K562 (cell line): ENCODE measurements around the gene FMOD. TPM values are rescaled to one million over a fixed set of nuclear protein-coding genes. Genes with fewer than 3 reads are reported as not detected.
A peak's percentile ranks its signal among the peaks of the same experiment; 100 is the strongest.

Experiments
- ATAC-seq: fragments of 200-7000 bp; cut with Tn5 transposase; 3 replicates; pipeline ENCODE4 v1.9.1; 2020; ENCODE audit warnings: moderate library complexity
- BruUV-seq: library from RNA; stranded (reverse); fragments of 400-500 nt; replicated peaks from 2 replicates; lab custom pipeline; 2021; lab: Mats Ljungman, UMichigan
- CTCF ChIA-PET: fragments of 300-600 bp; formaldehyde crosslinking; extraction: SDS; loops from one replicate; lab custom pipeline; 2021; ENCODE audit warnings: low intra/inter-chr PET ratio; lab: Yijun Ruan, JAX
- POLR2A ChIA-PET: fragments of 300-600, 350-650 bp; sonication (Branson Sonifier 250); formaldehyde crosslinking; extraction: SDS; loops from one replicate; lab custom pipeline; 2021; ENCODE audit warnings: antibody characterized with exemption, inconsistent platforms; lab: Yijun Ruan, JAX
- DNase-seq, 4 experiments: peaks; one replicate each; pipeline versions ENCODE4 v3.0.0 to v3.0.0-alpha.2; 2011 to 2018; ENCODE audit warnings: low spot score in 3 of 4, mixed read lengths in 3 of 4; ENCODE audit errors: extremely low read depth in 1 of 4
- FAIRE-seq: peaks from 2 replicates; lab custom pipeline; 2011; peaks lifted over from hg19 to GRCh38; lab: Jason Lieb, UNC
- H2AFZ ChIP-seq: 2 replicates; pipeline ENCODE4 v1.6.0; 2011; ENCODE audit warnings: low read depth, low read length, control low read depth, inconsistent platforms
- H3K27ac ChIP-seq: fragments of 200-600 bp; 3 replicates; pipeline ENCODE4 v1.8.0; 2011; ENCODE audit warnings: low read depth, mild to moderate bottlenecking, control low read depth, inconsistent platforms, low read length, moderate library complexity, mixed read lengths; ENCODE audit errors: extremely low read depth
- H3K27me3 ChIP-seq, 2 experiments: fragments of 300-600 bp in 1 of 2; 2 replicates in 1 of 2; 3 replicates in 1 of 2; pipeline versions ENCODE4 v1.6.0 to v1.8.0; 2011; ENCODE audit warnings: inconsistent platforms in 2 of 2, low read length in 2 of 2, mild to moderate bottlenecking in 1 of 2, mixed read lengths in 1 of 2, moderate library complexity in 1 of 2; ENCODE audit not compliant: control insufficient read depth in 2 of 2, insufficient read depth in 2 of 2
- H3K36me3 ChIP-seq: fragments of 300-600 bp; 3 replicates; pipeline ENCODE4 v1.8.0; 2011; ENCODE audit warnings: mild to moderate bottlenecking, low read length, inconsistent platforms; ENCODE audit not compliant: control insufficient read depth, insufficient read depth
- H3K4me1 ChIP-seq, 2 experiments: fragments of 200-600 bp in 1 of 2; replicated peaks in 1 of 2; 2 replicates in 1 of 2; 3 replicates in 1 of 2; pipeline versions ENCODE4 v1.5.1 to v1.8.0; 2011; ENCODE audit warnings: inconsistent platforms in 2 of 2, low read length in 2 of 2, mild to moderate bottlenecking in 1 of 2, mixed read lengths in 1 of 2, moderate library complexity in 1 of 2; ENCODE audit not compliant: control insufficient read depth in 2 of 2, insufficient read depth in 2 of 2
- H3K4me2 ChIP-seq: 2 replicates; pipeline ENCODE4 v1.6.1; 2011; ENCODE audit warnings: low read length, control low read depth, inconsistent platforms, mixed read lengths; ENCODE audit not compliant: insufficient read depth
- H3K4me3 ChIP-seq: fragments of 200-600 bp; sonication (generic), shearing (Covaris generic); 2 replicates; pipeline ENCODE4 v1.5.1; 2016; ENCODE audit warnings: control low read depth, inconsistent platforms
- H3K79me2 ChIP-seq: fragments of 200-600 bp; 3 replicates; pipeline ENCODE4 v1.8.0; 2011; ENCODE audit warnings: low read length, inconsistent platforms; ENCODE audit not compliant: control insufficient read depth, insufficient read depth
- H3K9ac ChIP-seq, 2 experiments: 2 replicates each; pipeline versions ENCODE4 v1.6.0 to v1.6.1; 2011; ENCODE audit warnings: low read depth in 2 of 2, low read length in 2 of 2, control low read depth in 1 of 2, inconsistent platforms in 1 of 2, mild to moderate bottlenecking in 1 of 2, mixed read lengths in 1 of 2; ENCODE audit not compliant: insufficient read depth in 1 of 2
- H3K9me1 ChIP-seq: one replicate; pipeline ENCODE4 v1.6.0; 2011; ENCODE audit warnings: inconsistent platforms, mild to moderate bottlenecking, low read length, moderate library complexity; ENCODE audit not compliant: control insufficient read depth, insufficient read depth
- H3K9me3 ChIP-seq: replicated peaks from 2 replicates; pipeline ENCODE4 v1.5.1; 2011; ENCODE audit warnings: low read depth, low read length, inconsistent platforms; ENCODE audit not compliant: control insufficient read depth, insufficient read depth
- H4K20me1 ChIP-seq: replicated peaks from 2 replicates; pipeline ENCODE4 v1.6.1; 2011; ENCODE audit warnings: low read length, inconsistent platforms, mixed read lengths; ENCODE audit not compliant: control insufficient read depth, insufficient read depth
- CEBPB ChIP-seq: fragments of 450-650 bp; IDR thresholded peaks from 2 replicates; pipeline ENCODE4 v1.6.1; 2016; ENCODE audit warnings: missing genetic modification characterization, missing compliant biosample characterization
- CEBPG ChIP-seq, 3 experiments: fragments of 200-800 bp in 1 of 3; sonication (Bioruptor generic) in 1 of 3; sonication (generic) in 1 of 3; formaldehyde crosslinking in 1 of 3; IDR thresholded peaks in 2 of 3; conservative IDR thresholded peaks in 1 of 3; 2 replicates each; pipeline versions ENCODE4 v1.6.1 to v1.8.0; 2016 to 2022; ENCODE audit warnings: missing compliant biosample characterization in 2 of 3, missing genetic modification characterization in 2 of 3, mild to moderate bottlenecking in 1 of 3, missing genetic modification reagents in 1 of 3
- FOXK1 ChIP-seq: sonication (generic); formaldehyde crosslinking; IDR thresholded peaks from 2 replicates; pipeline ENCODE4 v1.8.0; 2022; ENCODE audit warnings: missing genetic modification reagents, mild to moderate bottlenecking, borderline replicate concordance
- GTF2A2 ChIP-seq: IDR thresholded peaks from 2 replicates; pipeline ENCODE4 v1.6.1; 2016; ENCODE audit warnings: mild to moderate bottlenecking, missing genetic modification characterization, missing compliant biosample characterization
- SETDB1 ChIP-seq: IDR thresholded peaks from one replicate; pipeline ENCODE4 v1.6.1; 2012; ENCODE audit warnings: low read length, control low read depth, inconsistent platforms
- SMARCE1 ChIP-seq: fragments of 450-650 bp; IDR thresholded peaks from 2 replicates; pipeline ENCODE4 v1.7.1; 2016; ENCODE audit warnings: mild to moderate bottlenecking
- SNRNP70 ChIP-seq: fragments of 200-400 bp; formaldehyde crosslinking; optimal IDR thresholded peaks from 2 replicates; pipeline ENCODE3; 2017; ENCODE audit warnings: low read depth, low read length
- TCF15 ChIP-seq: fragments of 250-450 bp; sonication (Bioruptor Pico); IDR thresholded peaks from 2 replicates; pipeline ENCODE4 v1.8.0; 2022; ENCODE audit warnings: moderate library complexity, mild to moderate bottlenecking, inconsistent platforms
- UBTF ChIP-seq, 2 experiments: IDR thresholded peaks; 2 replicates each; pipeline ENCODE4 v1.6.1; 2012; ENCODE audit warnings: improper control_type of control experiment in 2 of 2, low read depth in 2 of 2, low read length in 2 of 2, borderline replicate concordance in 1 of 2
- ZKSCAN8 ChIP-seq: fragments of 200-800 bp; sonication (Bioruptor generic); IDR thresholded peaks from 2 replicates; pipeline ENCODE4 v1.6.1; 2016; ENCODE audit warnings: missing genetic modification characterization, missing compliant biosample characterization
- ZNF518B ChIP-seq: fragments of 250-450 bp; sonication (Bioruptor Pico); IDR thresholded peaks from 2 replicates; pipeline ENCODE4 v1.5.0; 2021; ENCODE audit warnings: mild to moderate bottlenecking, moderate library complexity
- ZNF584 ChIP-seq: fragments of 200-800 bp; sonication (Bioruptor generic); IDR thresholded peaks from 2 replicates; pipeline ENCODE4 v1.6.1; 2016; ENCODE audit warnings: low read depth, mild to moderate bottlenecking, missing genetic modification characterization, missing compliant biosample characterization
- ZNF696 ChIP-seq: fragments of 250-450 bp; sonication (Bioruptor Pico); conservative IDR thresholded peaks from 2 replicates; pipeline ENCODE4 v1.4.0; 2020; ENCODE audit warnings: mild to moderate bottlenecking, moderate library complexity
- ZNF766 ChIP-seq: fragments of 200-800 bp; sonication (Bioruptor generic); conservative IDR thresholded peaks from 2 replicates; pipeline ENCODE4 v1.6.1; 2016; ENCODE audit warnings: missing genetic modification characterization, missing compliant biosample characterization
- WGBS: fragments of 100-300 bp; shearing (Covaris generic); methylation state at CpG from one replicate; pipeline ENCODE4 v1.1.6; 2016; ENCODE audit warnings: low coverage, mixed read lengths; ENCODE audit not compliant: insufficient coverage; ENCODE audit errors: missing lambda C conversion rate; 5-methylcytosine and 5-hydroxymethylcytosine counted together
- in situ Hi-C: fragments of 300-500 bp; cut with MboI; formaldehyde crosslinking; loops from 4 replicates; pipeline ENCODE4 v1.15.0; 2018; ENCODE audit warnings: inconsistent platforms, mixed read lengths
- intact Hi-C: fragments of 100-400 bp; cut with micrococcal nuclease; formaldehyde crosslinking; loops from 2 replicates; pipeline ENCODE4 v1.14.2; 2022
- polyA plus RNA-seq, 8 experiments: library from polyadenylated mRNA; depleted of rRNA in 4 of 8; stranded (reverse) in 5 of 8; unstranded in 3 of 8; fragments of >200 nt; fragmentation: Nextera tagmentation in 2 of 8; fragmentation: Illumina TruSeq in 1 of 8; extraction: Ambion mirVana in 2 of 8; extraction: Trizol in 1 of 8; gene quantifications; 2 replicates each; pipeline versions ENCODE4 v1.2.1 to v1.2.3, GENCODE V29; 2011 to 2014; ENCODE audit warnings: inconsistent platforms in 1 of 8, missing spikeins in 1 of 8
- total RNA-seq, 7 experiments: library from RNA; depleted of rRNA in 6 of 7; stranded (reverse); fragments of >200 nt in 6 of 7; fragmentation: Illumina TruSeq in 2 of 7; extraction: Trizol in 2 of 7; gene quantifications; 2 replicates each; pipeline versions ENCODE4 v1.2.1 to v1.2.3, GENCODE V29; 2011 to 2021; ENCODE audit warnings: low replicate concordance in 1 of 7

Gene FMOD
- total and polyA plus RNA-seq, 9 of the 15 experiments (the other 6 are each of a cell fraction or from before 2014, with no cell fraction given) = 0.03 to 0.13 (median 0.03) TPM; not detected in 6

GRCh38 chr1:203304391-203304918 is 46.5 kb downstream of the FMOD start:
- peak overlapping the region; percentile 78 for H3K4me2 ChIP-seq
- H3K9me1 ChIP-seq = peaks cover 8% of the 10 kb centered on the region
- 49% methylated on average over 9 of the region's 9 CpGs for WGBS
- no TSS peak for BruUV-seq
- peak overlapping the region; percentile 87 to 92 for H3K9ac ChIP-seq
- H4K20me1 ChIP-seq = peaks cover 26% of the 10 kb centered on the region
- CTCF ChIA-PET = interaction anchor here (0.6 kb wide), 1 partner anchor 354 kb away, joined by 3 read pairs; no protein-coding TSS in a partner anchor
- H3K79me2 ChIP-seq = peaks cover 26% of the 10 kb centered on the region; the same call in 2 of the 3 replicates
- DNase-seq (no peak), ATAC-seq (no peak), FAIRE-seq (no peak)
- H3K9me3 ChIP-seq = no peaks in the 10 kb centered on the region
- intact Hi-C loops (no loop called here), in situ Hi-C loops (no loop called here)
- H3K36me3 ChIP-seq = peaks cover 11% of the 10 kb centered on the region
- H3K4me1 ChIP-seq = peaks cover 69 to 71% of the 10 kb centered on the region in 2 experiments
- H3K4me3 ChIP-seq = peak overlapping the region; percentile 69
- no peaks in the 10 kb centered on the region for H3K27me3 ChIP-seq
- H3K27ac ChIP-seq = peak overlapping the region; percentile 90
- peak overlapping the region; percentile 84 for H2AFZ ChIP-seq
- POLR2A ChIA-PET = interaction anchor here (1.0 to 9.3 kb wide), 5 partner anchors 9 to 19 kb away, joined by 4 to 117 read pairs (median 41); no protein-coding TSS in a partner anchor
- TF ChIP-seq FOXK1 (CRISPR knock-in tag) = 0 out of 2 replicates have a peak, but pooled peaks have one; percentile 49
- TF ChIP-seq SETDB1 = no peak
- TF ChIP-seq ZNF696 (CRISPR knock-in tag) = no peak
- no peak for TF ChIP-seq CEBPG (CRISPR knock-in tag; IDR thresholded peaks at IDR 0.05)
- peak in 1 of 2 experiments; percentile 49; a peak in 1 of 4 replicates for TF ChIP-seq CEBPG (tag; conservative IDR thresholded peaks at IDR 0.05 in 1 of 2, IDR thresholded peaks at IDR 0.05 in 1 of 2)
- peak; percentile 77 for TF ChIP-seq CEBPB (tag)
- 0 out of 4 replicates have a peak, but pooled peaks of 1 of the 2 experiments have one; percentile 6 for TF ChIP-seq UBTF (IDR thresholded peaks at IDR 0.05; ENCODE audit: borderline replicate concordance in 1 of 2, low read depth in 2 of 2, low read length in 2 of 2)
- no peak for TF ChIP-seq ZNF584 (CRISPR knock-in tag)
- TF ChIP-seq ZKSCAN8 (CRISPR knock-in tag) = peak; percentile 29; the same call in 1 of the 2 replicates
- peak; percentile 21; the same call in 1 of the 2 replicates for TF ChIP-seq SMARCE1
- TF ChIP-seq ZNF518B (CRISPR knock-in tag) = no peak
- TF ChIP-seq GTF2A2 (tag) = no peak
- no peak for TF ChIP-seq ZNF766 (CRISPR knock-in tag)
- TF ChIP-seq SNRNP70 = no peak
- TF ChIP-seq TCF15 (CRISPR knock-in tag) = 0 out of 2 replicates have a peak, but pooled peaks have one; percentile 2
